GM21367 (cell line): Measurements from ENCODE around the gene OSBPL5.
"Not testable (repeated sequence)": the region's sequence is repeated elsewhere in the genome, so short reads cannot be mapped to it uniquely, and the experiment has no call there.

Experiments used
- ATAC-seq: cut with Tn5 transposase; IDR thresholded peaks from one replicate; pipeline ENCODE4 v1.9.1; 2021; ENCODE audit not compliant: unreplicated experiment

OSBPL5 gene

DNA sequence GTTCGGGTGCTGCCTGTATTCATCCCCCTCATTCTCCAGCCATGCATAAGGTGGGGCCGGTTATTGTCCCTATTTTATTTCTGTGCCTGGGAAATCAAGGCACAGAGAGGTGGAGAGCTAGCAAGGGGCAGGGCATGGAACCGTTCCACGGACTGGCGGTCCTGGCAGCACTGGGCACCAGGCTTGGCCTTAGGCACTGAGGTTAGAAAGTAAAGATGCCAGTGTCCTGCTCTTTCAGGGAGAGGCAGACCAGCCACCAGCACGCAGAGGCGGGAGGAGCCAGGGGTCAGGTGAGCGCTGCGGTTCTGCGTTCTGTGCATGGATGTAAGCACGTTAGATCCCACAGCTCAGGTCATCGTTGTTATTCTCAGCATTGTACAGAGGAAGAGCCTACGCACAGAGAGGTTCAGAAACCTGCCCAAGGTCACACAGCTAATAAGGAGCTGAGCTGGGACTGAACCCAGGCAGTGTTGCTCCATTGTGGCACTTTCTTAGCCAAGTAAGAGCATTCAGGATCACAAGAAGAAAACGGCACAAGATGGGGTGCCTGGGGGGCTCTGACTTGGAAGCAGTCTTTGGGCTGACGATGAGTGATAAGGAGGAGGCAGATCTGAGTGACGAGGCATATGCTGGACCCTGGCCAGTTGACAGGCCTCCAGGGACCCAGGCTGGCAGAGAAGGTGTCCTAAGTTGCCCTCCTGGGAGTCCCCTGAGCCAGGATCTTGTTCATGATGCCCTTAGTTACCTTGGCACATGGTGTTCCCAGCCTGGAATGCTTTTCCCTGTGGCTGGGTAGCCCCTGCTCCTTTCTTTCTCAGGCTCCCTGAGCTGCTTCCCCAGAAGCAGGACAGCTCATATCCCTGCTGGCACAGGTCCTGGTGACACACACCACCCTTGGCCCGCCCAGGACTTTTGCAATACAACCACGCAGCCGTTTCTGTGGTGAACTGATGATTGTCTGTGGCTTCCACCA is 41.1 kb downstream of the OSBPL5 start:
- no peak for ATAC-seq

DNA sequence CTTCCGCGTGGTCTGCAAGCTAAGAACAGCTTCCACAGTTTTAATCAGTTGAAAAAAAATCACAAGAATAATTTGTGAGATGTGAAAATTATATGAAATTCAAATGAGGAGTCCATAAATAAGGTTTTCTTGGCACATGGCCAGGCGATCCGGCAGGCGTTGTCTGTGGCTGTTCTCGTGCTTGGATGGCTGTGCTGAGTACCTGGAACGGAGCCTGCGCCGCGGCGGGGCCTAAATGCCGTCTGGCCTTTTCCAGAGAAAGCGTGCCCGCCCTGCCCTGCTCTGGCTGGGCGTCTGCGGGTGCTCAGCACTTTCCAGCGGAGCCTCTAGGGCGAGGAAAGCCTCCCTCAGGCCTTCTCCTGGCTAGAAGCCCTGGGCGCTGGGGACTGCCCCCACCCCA is 41.8 kb downstream of the OSBPL5 start:
- no peak for ATAC-seq

DNA sequence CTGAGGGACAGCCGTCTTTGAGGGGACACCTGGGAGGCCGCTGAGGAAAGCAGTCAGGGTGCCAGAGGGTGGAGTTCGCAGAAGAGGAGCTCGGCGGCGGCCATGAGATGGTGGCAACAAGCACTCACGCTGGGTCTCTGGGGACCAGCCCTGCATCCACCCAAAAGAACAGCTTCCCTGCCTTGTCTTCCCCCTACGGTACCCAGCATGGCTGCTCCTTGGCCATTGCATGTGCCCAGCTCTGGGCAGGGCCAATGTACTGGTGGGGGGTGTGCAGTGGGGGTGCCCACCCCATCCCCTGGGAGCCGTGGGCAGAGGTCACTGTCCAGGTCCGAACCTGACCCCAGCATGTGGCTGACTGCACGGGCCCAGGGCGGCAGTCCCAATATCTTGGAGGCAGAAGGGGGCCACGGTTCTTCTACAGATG is 42.3 kb downstream of the OSBPL5 start:
- no peak for ATAC-seq

GRCh38 chr11:3121931-3122774 is 43.0 kb downstream of the OSBPL5 start:
- ATAC-seq = no peak

DNA sequence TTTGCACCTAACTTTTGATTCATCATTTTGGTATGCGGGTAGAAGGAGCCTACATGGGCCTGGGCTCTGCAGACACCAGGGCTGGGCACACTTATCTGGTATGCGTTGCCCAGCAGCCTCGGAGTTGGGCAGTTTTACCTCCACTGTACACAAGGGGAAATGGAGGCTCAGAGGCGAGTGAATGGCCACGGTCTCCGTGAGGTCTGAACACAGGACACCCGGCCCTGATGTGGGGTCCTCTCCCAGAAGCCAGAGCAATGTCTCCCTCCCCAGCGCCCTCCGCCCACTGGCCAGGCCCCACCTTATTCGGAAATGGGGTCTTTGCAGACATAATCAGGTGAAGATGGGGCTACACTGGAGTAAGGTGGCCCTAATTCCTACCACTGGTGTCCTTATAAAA is 43.7 kb downstream of the OSBPL5 start:
- no peak for ATAC-seq

DNA sequence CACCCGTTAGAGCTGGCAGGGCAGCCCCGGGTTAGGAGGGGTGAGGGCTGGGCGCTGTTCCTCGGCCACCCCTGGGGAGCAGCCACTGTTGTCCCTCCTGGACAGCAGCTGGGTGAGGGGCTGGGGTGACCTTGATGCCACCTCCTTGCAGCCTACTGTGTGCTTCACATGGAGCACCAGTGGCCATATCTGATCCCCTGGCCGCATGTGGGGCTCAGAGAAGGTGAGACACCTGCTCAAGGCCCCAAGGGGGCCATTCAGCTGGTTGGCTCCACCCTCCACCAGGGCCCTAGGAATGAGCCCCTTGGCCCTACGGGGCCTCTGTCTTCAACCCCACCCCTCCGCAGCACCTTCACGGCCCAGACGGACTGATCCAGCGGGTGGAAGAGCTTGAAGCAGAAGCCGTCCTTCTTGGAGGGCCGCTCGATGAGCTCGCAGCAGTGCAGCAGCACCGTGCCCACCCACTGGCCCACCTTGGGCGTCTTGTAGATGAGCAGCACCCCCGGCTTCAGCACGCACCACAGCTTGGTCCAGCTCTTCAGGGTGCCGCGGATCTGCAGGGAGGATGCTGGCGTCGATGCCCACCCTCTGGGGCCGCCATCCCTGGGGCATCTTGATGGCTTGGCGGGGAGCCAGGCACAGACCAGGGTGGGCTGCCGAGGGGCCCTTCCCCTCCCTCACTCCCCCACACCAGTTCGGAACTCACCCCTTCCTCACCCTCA is 44.9 kb downstream of the OSBPL5 start:
- ATAC-seq = no peak

DNA sequence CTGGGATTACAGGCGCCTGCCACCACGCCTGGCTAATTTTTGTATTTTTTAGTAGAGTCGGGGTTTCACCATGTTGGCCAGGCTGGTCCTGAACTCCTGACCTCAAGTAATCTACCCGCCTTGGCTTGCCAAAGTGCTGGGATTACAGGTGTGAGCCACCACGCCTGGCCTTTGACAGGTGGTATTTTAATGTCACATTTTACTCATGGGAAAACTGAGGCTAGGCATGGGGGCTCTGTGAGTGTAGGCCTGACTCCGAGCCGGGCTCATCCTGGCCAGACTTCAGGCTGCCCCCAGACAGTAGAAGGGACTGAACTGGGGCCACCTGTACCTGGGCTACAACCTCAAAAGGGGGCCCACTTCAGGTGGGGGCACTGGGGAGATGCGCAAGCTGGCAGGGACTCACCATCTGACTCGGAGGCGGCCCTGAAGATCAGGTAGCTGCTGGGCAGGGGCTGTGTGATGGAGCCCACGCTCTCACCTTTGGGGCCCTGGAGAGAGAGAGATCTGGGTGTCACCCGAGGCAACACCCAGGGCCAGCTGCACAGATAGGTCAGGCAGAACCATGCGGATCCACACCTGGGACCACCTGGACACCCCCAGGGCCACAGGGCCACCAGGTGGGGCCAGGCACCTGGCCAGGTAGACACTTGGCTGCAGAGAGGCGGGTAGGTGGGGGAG is 45.8 kb downstream of the OSBPL5 start:
- no peak for ATAC-seq

DNA sequence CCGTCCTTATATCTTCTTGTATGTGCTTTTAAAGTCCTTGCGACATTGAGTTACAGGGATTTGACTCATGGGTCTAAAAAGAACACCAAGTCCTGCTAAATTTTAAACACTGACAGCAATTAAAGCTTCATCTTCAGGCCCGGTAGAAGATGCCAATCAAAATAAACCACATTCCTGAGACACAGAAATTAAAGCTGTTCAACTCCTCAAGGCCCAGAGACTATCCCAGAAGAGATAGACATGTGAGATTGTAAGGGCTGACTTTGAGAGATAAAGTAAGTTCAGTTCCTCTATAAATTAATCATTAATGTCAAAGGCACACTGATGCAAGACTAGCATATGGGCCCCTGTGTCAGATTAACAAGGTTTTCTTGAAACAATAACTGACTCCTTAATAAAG is 49.8 kb downstream of the OSBPL5 start:
- no peak for ATAC-seq

- not testable (repeated sequence) for ATAC-seq
Observed at GRCh38 chr11:3113661-3114060, 51.4 kb downstream of the OSBPL5 start.

GRCh38 chr11:3111919-3112690 is 53.0 kb downstream of the OSBPL5 start:
- ATAC-seq = no peak

- no peak for ATAC-seq
Observed at GRCh38 chr11:3111466-3111865, 53.6 kb downstream of the OSBPL5 start.

- no peak for ATAC-seq
Observed at GRCh38 chr11:3109921-3110706, 55.0 kb downstream of the OSBPL5 start.

DNA sequence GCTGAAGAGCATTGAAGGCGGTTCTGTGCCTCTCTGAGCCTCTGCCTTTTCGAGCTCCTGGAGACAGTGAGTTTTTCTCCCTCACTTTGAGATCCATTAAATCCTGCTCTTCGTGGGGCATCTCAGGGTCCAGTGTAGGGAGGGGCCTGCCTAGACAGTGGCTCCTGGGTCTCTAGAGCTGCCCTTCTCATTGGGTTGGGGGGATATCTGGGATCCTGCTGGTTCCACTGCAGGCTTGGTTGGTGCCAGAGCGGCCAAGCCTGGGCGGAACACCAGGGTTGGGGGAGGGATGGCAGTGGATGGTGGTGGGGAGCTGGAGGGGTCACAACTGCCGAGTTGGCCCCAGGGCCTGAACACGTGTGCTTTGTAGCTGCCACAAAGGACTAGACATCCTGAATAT is 55.7 kb downstream of the OSBPL5 start:
- no peak for ATAC-seq

DNA sequence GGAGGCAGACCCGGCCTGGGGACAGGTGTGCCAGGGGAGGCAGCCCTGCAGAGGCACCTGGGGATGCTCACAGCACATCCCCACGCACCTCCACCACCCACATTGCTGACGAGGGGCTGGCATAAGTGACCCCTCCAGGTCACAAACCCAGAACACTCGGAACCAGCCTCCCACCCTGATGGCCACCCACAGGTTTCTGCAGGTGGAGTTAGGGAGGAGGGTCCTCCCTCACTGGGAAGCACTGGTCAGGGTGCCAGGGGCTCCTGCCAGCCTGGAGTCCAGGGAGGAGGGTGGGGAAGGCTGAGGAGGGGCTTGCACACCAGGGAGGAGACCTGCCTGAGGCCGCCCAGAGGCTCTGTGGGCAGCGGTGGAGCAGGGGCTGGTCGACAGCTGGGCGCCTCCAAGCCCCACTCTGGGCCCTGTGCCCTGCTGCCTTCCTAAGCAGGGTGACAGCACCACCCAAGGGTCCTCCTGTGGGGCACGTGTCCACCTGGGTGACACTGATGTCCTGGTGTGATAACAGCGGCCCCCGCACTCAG is 56.9 kb downstream of the OSBPL5 start:
- ATAC-seq = no peak

DNA sequence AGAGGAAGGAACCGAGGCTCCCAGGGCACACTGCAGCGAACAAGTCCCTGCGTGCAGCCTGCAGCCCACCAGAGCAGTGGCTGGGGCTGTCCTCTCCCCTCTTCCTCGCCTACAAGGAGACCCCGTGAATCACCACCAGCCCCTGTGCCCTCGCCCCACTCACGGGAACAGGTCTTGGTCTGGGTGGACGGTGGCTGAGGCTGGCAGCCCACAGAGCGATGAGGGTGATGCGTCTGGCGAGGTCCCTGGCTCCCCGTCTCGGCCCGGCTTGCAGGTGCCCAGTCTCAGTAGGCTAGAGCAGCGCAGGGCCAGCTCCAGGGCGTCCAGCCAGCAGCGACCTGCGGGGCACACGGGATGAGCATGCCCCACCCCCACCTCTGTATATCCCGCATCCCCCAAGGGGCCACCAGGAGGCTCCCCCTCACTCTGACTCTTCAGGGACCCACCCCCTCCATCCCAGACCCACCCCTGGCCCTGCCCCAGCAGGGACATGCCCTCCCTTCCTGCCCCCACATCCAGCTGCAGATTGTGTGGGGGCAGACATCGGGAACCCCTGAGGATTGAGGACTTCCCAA is 57.4 kb downstream of the OSBPL5 start:
- ATAC-seq = no peak

GRCh38 chr11:3106736-3107524 is 58.2 kb downstream of the OSBPL5 start:
- no peak for ATAC-seq
